GM13977 (cell line): ENCODE measurements around the gene ACSS1.

Source experiments
- DNase-seq: peaks from one replicate; pipeline ENCODE4 v3.0.0; 2012; ENCODE audit warnings: low spot score
- in situ Hi-C: fragments of 300-500 bp; cut with MboI; formaldehyde crosslinking; loops from one replicate; pipeline ENCODE4 v1.12.0; 2022; ENCODE audit warnings: low sequenced_read_pairs, low pct_unique_long_range_greater_than_20kb, mixed read lengths, inconsistent platforms; ENCODE audit not compliant: unreplicated experiment
- TF ChIP-seq, protein P1 (sequence below): IDR thresholded peaks from 2 replicates; pipeline ENCODE4 v1.5.1; 2012; ENCODE audit warnings: mild to moderate bottlenecking, control low read depth; ENCODE audit not compliant: insufficient read depth; ENCODE audit errors: extremely low read depth, missing control alignments

ACSS1 gene

DNA sequence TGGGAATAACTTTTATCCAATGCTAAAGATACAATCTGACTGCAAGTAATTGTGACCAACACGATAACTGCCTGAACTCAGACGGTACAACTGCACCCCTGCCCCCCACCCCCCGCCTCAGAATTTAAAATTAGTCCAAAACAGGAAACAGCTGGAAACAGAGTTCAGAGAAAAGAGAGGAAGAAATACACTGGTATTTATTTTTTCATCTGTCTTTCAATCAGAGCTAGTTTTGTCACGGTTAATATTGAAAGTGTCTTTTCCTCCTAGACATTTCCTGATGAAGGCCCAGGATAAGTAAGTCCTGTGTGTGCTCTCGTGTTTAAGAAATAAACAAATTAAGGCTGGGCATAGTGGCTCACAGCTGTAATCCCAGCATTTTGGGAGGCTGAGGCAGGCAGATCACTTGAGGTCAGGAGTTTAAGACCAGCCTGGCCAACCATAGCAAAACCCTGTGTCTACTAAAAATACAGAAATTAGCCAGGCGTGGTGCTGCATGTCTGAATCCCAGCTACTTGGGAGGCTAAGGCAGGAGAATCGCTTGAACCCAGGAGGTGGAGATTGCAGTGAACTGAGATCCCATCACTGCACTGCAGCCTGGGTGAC is 21.5 kb downstream of the ACSS1 start:
- in situ Hi-C loops, result no loop called here
- DNase-seq, result no peak
- TF ChIP-seq, protein P1, sequence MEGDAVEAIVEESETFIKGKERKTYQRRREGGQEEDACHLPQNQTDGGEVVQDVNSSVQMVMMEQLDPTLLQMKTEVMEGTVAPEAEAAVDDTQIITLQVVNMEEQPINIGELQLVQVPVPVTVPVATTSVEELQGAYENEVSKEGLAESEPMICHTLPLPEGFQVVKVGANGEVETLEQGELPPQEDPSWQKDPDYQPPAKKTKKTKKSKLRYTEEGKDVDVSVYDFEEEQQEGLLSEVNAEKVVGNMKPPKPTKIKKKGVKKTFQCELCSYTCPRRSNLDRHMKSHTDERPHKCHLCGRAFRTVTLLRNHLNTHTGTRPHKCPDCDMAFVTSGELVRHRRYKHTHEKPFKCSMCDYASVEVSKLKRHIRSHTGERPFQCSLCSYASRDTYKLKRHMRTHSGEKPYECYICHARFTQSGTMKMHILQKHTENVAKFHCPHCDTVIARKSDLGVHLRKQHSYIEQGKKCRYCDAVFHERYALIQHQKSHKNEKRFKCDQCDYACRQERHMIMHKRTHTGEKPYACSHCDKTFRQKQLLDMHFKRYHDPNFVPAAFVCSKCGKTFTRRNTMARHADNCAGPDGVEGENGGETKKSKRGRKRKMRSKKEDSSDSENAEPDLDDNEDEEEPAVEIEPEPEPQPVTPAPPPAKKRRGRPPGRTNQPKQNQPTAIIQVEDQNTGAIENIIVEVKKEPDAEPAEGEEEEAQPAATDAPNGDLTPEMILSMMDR, result no peak

DNA sequence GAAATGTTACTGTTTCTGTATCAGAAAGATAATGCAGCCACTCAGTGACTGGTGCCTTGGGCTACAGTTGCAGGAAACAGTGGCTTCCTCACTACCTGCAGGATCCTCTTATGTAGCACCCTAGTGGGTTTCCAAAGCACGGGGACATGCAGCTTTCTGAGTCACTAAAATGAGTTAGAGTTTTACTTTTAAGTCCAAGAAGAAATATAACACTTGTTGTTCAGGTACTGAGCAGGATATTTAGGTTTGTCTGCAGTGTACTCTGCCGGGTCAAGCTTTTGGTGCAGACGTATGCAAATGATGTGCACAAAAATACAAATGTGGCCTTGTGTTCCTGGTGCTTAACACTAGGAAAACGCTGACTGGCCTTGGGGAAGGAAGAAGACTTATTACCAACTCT is 22.0 kb downstream of the ACSS1 start:
- in situ Hi-C loops, result no loop called here
- DNase-seq, result no peak
- TF ChIP-seq, protein P1, result no peak

DNA sequence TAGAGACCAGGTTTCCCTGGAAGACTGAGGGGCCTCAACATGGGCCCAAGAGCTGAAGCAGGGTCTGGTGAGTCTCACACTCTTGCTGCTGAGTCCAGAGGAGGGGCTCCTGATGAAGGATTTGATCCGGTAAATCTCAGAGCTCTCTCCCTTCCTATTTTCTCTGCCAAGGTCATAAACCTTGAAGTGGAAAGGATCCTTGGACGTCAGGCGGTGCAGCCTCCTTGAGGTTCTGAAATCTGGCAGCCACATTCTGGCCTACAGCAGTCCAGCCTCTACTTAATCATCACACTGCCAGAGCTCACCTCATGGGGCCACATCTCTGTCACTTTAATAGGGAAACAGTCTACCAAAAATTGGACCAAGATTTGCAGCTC is 24.0 kb downstream of the ACSS1 start:
- in situ Hi-C loops, result no loop called here
- no peak for DNase-seq
- TF ChIP-seq, protein P1, result no peak

DNA sequence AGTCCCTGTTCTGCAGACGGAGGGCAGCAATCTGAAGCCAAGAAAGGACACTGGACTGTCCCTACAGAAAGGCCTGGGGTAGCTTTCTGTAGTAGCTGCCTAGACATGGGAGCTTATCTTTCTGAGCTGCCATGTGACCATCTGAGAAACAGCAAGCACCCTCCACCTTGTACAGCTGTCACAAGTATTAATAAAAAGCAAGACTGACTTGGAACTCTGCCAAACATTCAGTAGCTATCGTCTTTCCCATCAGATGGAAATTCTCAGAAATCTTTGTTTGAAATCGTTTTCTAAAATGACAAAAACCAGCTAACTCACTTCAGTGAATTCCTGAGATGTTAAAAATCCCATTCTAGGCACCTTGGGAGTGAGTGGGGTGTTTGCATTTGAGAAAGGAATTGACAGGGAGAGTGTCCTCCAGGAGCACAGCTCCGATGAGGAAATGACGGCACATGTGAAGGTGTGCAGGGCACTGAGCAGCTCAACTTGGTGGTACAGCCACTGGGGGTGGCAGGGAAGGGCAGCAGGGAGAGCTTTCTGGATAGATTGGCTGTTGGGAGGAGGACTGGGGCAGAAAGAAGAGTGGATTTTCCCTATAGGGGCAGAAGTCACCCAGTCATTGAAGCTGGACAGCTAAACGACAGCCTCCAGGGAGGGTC is 24.5 kb downstream of the ACSS1 start:
- TF ChIP-seq, protein P1, result no peak
- DNase-seq, result no peak
- in situ Hi-C loops, result no loop called here

DNA sequence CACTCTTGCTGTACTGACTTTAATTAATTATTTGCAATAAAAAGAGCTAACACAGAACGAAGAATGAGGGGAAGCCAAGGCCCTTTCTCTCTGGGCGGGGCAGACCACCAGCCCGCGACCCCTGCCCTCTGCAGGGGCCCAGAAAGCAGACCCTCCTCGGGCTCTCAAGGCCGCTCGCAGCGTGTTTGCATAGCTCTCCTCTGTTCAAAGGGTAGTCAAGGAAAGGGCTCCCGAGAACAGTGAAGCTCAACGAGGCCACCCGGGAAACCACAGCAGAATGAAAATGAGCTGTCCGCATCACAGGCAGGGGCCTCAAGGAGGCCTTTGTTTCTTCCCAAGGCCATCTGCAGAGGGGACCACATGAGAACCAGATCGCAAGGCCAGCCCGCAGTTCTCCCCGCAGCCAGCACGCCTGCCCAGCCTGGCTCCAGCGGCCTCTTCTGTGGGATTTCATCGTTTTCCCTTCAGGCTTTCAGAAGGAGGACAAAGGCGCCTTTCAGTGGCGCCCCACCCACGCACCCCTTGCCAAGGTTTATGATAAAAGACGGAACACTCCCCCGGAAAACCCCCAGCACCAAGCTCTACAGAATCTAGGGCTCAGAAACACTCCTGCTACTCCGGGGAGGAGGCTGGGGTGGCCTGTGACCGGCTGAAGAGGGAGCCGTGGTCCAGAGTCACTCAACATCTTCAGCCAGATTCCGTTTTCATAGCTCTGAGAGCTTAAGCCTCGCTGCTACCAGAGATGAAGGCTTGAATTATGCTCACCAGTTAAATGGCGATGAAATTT is 25.3 kb downstream of the ACSS1 start:
- TF ChIP-seq, protein P1, result no peak
- in situ Hi-C loops, result no loop called here
- DNase-seq, result no peak

DNA sequence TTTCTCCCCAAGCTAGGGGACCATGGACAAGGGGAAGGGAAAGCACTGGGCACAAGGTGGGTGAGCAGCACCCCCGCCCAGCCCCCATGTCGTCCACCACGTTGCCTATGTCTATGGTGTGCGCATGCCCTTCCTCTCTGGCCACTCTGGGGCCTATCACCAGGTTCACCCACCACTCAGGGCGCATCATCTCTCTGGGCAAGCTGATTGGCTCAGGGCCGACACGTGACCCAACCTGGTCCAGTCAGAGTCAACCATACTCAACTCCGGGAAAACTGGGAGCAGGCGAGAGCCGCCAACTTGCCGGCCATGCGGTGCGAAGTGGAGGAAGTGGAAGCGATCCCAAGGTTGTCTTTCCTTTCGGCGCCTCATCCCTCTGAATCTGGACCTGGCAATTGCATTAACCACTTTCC is 25.9 kb downstream of the ACSS1 start:
- TF ChIP-seq, protein P1, result no peak
- DNase-seq, result no peak
- in situ Hi-C loops, result no loop called here
